Sigmoid colon (tissue), 4 donors: ENCODE measurements around the gene PHOX2A.
"Not testable (repeated sequence)": the region's sequence is repeated elsewhere in the genome, so short reads cannot be mapped to it uniquely, and the experiment has no call there.

Experiments used
- CTCF ChIP-seq, 4 experiments: fragments of 450-650 bp in 3 of 4; fragments of 200-600 bp in 1 of 4; IDR thresholded peaks; one replicate each; pipeline ENCODE4 v1.5.1; 2016 to 2019; ENCODE audit warnings: antibody characterized with exemption in 4 of 4, mild to moderate bottlenecking in 3 of 4, moderate library complexity in 2 of 4
- EP300 ChIP-seq, 4 donors: sonication (generic); formaldehyde crosslinking; IDR thresholded peaks; one replicate each; pipeline ENCODE4 v1.6.1; 2017; ENCODE audit warnings: antibody characterized with exemption in 4 of 4
- POLR2A ChIP-seq, 2 donors: fragments of 450-650 bp; IDR thresholded peaks; one replicate each; pipeline ENCODE4 v1.6.1; 2016; ENCODE audit warnings: antibody characterized with exemption in 2 of 2, mild to moderate bottlenecking in 2 of 2, moderate library complexity in 2 of 2
- POLR2AphosphoS5 ChIP-seq, 4 donors: sonication (generic); formaldehyde crosslinking; IDR thresholded peaks; one replicate each; pipeline ENCODE4 v1.6.1; 2017; ENCODE audit warnings: antibody characterized with exemption in 4 of 4

GRCh38 chr11:72266960-72267359 lies 23.0 kb upstream of the PHOX2A start:
- not testable (repeated sequence) for TF ChIP-seq POLR2A, POLR2AphosphoS5, CTCF, EP300 (IDR thresholded peaks at IDR 0.05)
